ENCODE results near the gene GNAT1.
A peak's percentile ranks its signal among the peaks of the same experiment; 100 is the strongest.

DNA sequence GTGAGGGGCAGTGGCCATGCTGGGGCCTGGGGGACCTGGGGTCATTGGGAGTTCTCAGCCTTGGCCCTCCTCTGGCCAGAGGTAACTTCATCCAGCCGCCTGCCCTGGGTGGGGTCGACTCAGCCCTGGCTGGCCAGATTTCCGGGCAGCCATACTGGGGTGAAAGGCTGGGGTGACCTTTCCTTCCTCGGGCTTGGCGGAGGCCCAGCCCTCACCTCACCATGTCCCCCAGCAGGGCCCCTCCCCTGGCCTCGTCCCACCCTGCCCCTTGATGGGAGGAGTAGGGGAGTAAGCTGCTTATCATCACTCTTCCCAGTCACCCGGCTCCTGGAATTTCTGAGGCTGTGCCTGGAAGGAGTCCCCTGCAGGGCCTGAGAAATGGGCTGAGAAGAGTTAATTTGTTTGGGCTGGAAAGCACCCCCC, 30.8 kb upstream of the GNAT1 start:
- TF ChIP-seq, protein P1, sequence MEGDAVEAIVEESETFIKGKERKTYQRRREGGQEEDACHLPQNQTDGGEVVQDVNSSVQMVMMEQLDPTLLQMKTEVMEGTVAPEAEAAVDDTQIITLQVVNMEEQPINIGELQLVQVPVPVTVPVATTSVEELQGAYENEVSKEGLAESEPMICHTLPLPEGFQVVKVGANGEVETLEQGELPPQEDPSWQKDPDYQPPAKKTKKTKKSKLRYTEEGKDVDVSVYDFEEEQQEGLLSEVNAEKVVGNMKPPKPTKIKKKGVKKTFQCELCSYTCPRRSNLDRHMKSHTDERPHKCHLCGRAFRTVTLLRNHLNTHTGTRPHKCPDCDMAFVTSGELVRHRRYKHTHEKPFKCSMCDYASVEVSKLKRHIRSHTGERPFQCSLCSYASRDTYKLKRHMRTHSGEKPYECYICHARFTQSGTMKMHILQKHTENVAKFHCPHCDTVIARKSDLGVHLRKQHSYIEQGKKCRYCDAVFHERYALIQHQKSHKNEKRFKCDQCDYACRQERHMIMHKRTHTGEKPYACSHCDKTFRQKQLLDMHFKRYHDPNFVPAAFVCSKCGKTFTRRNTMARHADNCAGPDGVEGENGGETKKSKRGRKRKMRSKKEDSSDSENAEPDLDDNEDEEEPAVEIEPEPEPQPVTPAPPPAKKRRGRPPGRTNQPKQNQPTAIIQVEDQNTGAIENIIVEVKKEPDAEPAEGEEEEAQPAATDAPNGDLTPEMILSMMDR (IDR thresholded peaks at IDR 0.05): no peak
- TF ChIP-seq EP300 (IDR thresholded peaks at IDR 0.05): peak in 1 of 4 donors; percentile 48

Data from upper lobe of left lung (tissue), 4 donors.